ENCODE measurements around the gene NKIRAS1. TPM values are rescaled to one million over a fixed set of nuclear protein-coding genes. Genes with fewer than 3 reads are reported as not detected.

NKIRAS1 gene
- total RNA-seq, 2 experiments from 2014 or later = 3.2 to 3.8 TPM

GRCh38 chr3:23864931-23865330 lies 51.9 kb downstream of the NKIRAS1 start:
- CTCF ChIA-PET = interaction anchor here (1.3 kb wide), 1 partner anchor 52 kb away, joined by 3 read pairs; the partner anchor contains the start of genes NKIRAS1 and RPL15
- no peaks in the 10 kb centered on the region for H3K27me3 Mint-ChIP-seq
- H3K27ac ChIP-seq (ENCODE audit: low read depth in 1 of 2, low read length in 2 of 2) = no peak overlapping the region
- H3K4me1 Mint-ChIP-seq (ENCODE audit: low read depth) = peaks cover 76% of the 10 kb centered on the region
- DNase-seq (no peak), ATAC-seq (ENCODE audit: poor library complexity) (no peak)
- no peak overlapping the region for H3K4me3 ChIP-seq (ENCODE audit: low read length)
- H3K9me3 Mint-ChIP-seq = no peaks in the 10 kb centered on the region
- no peaks in the 10 kb centered on the region for H3K9me3 ChIP-seq (ENCODE audit: control insufficient read depth in 1 of 2, insufficient read depth in 1 of 2, low read length in 2 of 2)
- intact Hi-C loops (cut with DNase I, micrococcal nuclease) = no loop called here
- H3K27ac Mint-ChIP-seq = no peak overlapping the region
- H3K36me3 Mint-ChIP-seq (ENCODE audit: low read depth) = peaks cover 33% of the 10 kb centered on the region
- peaks cover 9% of the 10 kb centered on the region for H3K4me1 ChIP-seq (ENCODE audit: insufficient read depth, low read length)
- no peak overlapping the region for H3K4me3 Mint-ChIP-seq
- TF ChIP-seq, protein P1, sequence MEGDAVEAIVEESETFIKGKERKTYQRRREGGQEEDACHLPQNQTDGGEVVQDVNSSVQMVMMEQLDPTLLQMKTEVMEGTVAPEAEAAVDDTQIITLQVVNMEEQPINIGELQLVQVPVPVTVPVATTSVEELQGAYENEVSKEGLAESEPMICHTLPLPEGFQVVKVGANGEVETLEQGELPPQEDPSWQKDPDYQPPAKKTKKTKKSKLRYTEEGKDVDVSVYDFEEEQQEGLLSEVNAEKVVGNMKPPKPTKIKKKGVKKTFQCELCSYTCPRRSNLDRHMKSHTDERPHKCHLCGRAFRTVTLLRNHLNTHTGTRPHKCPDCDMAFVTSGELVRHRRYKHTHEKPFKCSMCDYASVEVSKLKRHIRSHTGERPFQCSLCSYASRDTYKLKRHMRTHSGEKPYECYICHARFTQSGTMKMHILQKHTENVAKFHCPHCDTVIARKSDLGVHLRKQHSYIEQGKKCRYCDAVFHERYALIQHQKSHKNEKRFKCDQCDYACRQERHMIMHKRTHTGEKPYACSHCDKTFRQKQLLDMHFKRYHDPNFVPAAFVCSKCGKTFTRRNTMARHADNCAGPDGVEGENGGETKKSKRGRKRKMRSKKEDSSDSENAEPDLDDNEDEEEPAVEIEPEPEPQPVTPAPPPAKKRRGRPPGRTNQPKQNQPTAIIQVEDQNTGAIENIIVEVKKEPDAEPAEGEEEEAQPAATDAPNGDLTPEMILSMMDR (IDR thresholded peaks at IDR 0.05) = no peak
- H3K36me3 ChIP-seq (ENCODE audit: insufficient read depth, low read length) = peaks cover 11% of the 10 kb centered on the region
- POLR2A ChIA-PET = no interaction called here
- no peaks in the 10 kb centered on the region for H3K27me3 ChIP-seq (ENCODE audit: control insufficient read depth in 1 of 2, insufficient read depth in 2 of 2, low read length in 2 of 2)

DNA sequence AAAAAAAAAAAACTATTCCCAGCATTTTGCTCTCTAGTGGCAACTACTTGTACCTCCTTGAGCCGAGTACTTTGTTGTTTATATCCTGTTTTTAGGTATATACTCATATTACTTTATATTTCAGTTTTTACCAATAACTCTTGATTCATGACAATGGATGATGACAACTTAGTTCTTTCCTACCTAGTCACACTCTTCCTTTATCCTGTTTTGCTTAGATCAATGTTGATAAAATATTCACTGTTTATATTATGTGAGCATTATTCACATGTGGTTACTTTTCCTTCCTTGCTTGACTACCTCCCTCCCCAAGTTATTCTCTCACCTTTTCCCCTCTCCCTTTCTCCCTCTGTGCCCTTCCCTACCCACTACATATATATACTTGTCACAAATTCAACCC lies 53.7 kb downstream of the NKIRAS1 start:
- H3K36me3 Mint-ChIP-seq (ENCODE audit: low read depth) = peaks cover 33% of the 10 kb centered on the region
- TF ChIP-seq, protein P1 (IDR thresholded peaks at IDR 0.05) = no peak
- no peaks in the 10 kb centered on the region for H3K9me3 ChIP-seq (ENCODE audit: control insufficient read depth in 1 of 2, insufficient read depth in 1 of 2, low read length in 2 of 2)
- no peak for ATAC-seq (ENCODE audit: poor library complexity)
- no peak overlapping the region for H3K27ac ChIP-seq (ENCODE audit: low read depth in 1 of 2, low read length in 2 of 2)
- H3K4me3 Mint-ChIP-seq = no peak overlapping the region
- peaks cover 11% of the 10 kb centered on the region for H3K36me3 ChIP-seq (ENCODE audit: insufficient read depth, low read length)
- no peak for DNase-seq
- peaks cover 24% of the 10 kb centered on the region for H3K4me1 ChIP-seq (ENCODE audit: insufficient read depth, low read length)
- intact Hi-C loops (cut with DNase I, micrococcal nuclease) = no loop called here
- no peaks in the 10 kb centered on the region for H3K9me3 Mint-ChIP-seq
- no peaks in the 10 kb centered on the region for H3K27me3 ChIP-seq (ENCODE audit: control insufficient read depth in 1 of 2, insufficient read depth in 2 of 2, low read length in 2 of 2)
- H3K27ac Mint-ChIP-seq = no peak overlapping the region
- H3K4me3 ChIP-seq (ENCODE audit: low read length) = no peak overlapping the region
- POLR2A ChIA-PET = no interaction called here
- H3K27me3 Mint-ChIP-seq = no peaks in the 10 kb centered on the region
- CTCF ChIA-PET = interaction anchor here (1.3 kb wide), 1 partner anchor 25 kb away, joined by 3 read pairs; no protein-coding TSS in a partner anchor
- H3K4me1 Mint-ChIP-seq (ENCODE audit: low read depth) = peaks cover 85% of the 10 kb centered on the region

DNA sequence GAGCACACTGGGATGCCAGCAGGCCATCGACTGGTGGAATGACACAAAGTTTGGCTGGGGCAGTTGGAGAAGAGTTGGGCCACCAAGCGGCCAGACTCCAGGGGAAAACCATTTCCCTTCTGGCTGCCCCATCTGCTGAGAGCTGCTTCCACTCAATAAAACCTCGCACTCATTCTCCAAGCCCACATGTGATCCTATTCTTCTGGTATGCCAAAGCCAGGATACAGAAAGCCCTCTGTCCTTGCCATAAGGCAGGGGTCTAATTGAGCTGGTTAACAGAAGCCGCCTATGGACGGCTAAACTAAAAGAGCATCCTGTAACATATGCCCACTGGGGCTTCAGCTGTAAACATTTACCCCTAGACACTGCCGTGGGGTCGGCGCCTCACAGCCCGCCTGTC lies 55.1 kb downstream of the NKIRAS1 start:
- intact Hi-C loops (cut with DNase I, micrococcal nuclease) = no loop called here
- Mint-ChIP-seq H3K36me3 (ENCODE audit: low read depth) (peaks cover 33% of the 10 kb centered on the region), H3K4me1 (ENCODE audit: low read depth) (peaks cover 90% of the 10 kb centered on the region), H3K27ac (no peak overlapping the region), H3K9me3 (no peaks in the 10 kb centered on the region), H3K27me3 (no peaks in the 10 kb centered on the region), H3K4me3 (no peak overlapping the region)
- no peak for DNase-seq
- H3K27ac ChIP-seq (ENCODE audit: low read depth in 1 of 2, low read length in 2 of 2) = no peak overlapping the region
- H3K9me3 ChIP-seq (ENCODE audit: control insufficient read depth in 1 of 2, insufficient read depth in 1 of 2, low read length in 2 of 2) = no peaks in the 10 kb centered on the region
- peaks cover 11% of the 10 kb centered on the region for H3K36me3 ChIP-seq (ENCODE audit: insufficient read depth, low read length)
- H3K27me3 ChIP-seq (ENCODE audit: control insufficient read depth in 1 of 2, insufficient read depth in 2 of 2, low read length in 2 of 2) = no peaks in the 10 kb centered on the region
- ChIA-PET CTCF (interaction anchor here (1.3 kb wide), 1 partner anchor 27 kb away, joined by 3 read pairs; no protein-coding TSS in a partner anchor), POLR2A (no interaction called here)
- peaks cover 35% of the 10 kb centered on the region for H3K4me1 ChIP-seq (ENCODE audit: insufficient read depth, low read length)
- ATAC-seq (ENCODE audit: poor library complexity) = no peak
- H3K4me3 ChIP-seq (ENCODE audit: low read length) = no peak overlapping the region
- TF ChIP-seq, protein P1 (IDR thresholded peaks at IDR 0.05) = no peak
